PC-3 (cell line): ENCODE data around the gene STXBP1.

Experiments used
- CTCF ChIP-seq: fragments of 300-600 bp; sonication (generic); conservative IDR thresholded peaks from 2 replicates; pipeline ENCODE4 v1.5.1; 2017; ENCODE audit warnings: antibody characterized with exemption, low read depth, mild to moderate bottlenecking, low read length
- EZH2 ChIP-seq: fragments of 300-600 bp; sonication (generic); IDR thresholded peaks from one replicate; pipeline ENCODE4 v1.6.1; 2017; ENCODE audit warnings: antibody characterized with exemption, mild to moderate bottlenecking, low read length; ENCODE audit not compliant: unreplicated experiment

GRCh38 chr9:127673234-127673633 is 61.2 kb downstream of the STXBP1 start:
- TF ChIP-seq CTCF = no peak
- TF ChIP-seq EZH2 = no peak
